HG03108 (cell line): ENCODE data around the gene MAP7D2.
A peak's percentile ranks its signal among the peaks of the same experiment; 100 is the strongest.

Experiments
- ATAC-seq: cut with Tn5 transposase; IDR thresholded peaks from one replicate; pipeline ENCODE4 v1.9.1; 2021; ENCODE audit warnings: moderate library complexity; ENCODE audit not compliant: unreplicated experiment

The MAP7D2 gene

DNA sequence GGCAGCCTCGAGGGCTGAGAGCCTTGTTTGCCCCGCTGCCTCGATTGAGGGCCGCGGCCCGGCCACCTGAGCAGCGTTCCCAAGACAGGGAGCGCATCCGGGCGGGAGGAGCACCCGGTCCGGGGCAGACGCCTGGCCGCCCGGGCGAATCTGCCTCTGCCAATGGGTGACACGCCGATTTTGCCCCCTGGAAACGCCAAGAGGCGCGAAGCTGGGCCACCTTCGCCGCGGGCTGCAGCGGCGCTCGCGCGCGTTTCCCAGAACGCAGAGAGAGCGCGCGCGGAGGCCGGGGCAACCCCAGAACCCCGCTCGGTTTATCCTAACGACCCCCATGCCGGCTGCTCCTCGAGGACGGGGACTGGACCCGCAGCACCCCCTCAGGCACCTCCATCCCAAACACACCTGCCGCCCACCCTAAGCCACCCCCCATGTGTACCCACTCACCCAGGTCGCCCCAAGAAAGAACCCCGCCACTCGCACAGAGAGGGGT is 575 bp downstream of the MAP7D2 start:
- no peak for ATAC-seq

DNA sequence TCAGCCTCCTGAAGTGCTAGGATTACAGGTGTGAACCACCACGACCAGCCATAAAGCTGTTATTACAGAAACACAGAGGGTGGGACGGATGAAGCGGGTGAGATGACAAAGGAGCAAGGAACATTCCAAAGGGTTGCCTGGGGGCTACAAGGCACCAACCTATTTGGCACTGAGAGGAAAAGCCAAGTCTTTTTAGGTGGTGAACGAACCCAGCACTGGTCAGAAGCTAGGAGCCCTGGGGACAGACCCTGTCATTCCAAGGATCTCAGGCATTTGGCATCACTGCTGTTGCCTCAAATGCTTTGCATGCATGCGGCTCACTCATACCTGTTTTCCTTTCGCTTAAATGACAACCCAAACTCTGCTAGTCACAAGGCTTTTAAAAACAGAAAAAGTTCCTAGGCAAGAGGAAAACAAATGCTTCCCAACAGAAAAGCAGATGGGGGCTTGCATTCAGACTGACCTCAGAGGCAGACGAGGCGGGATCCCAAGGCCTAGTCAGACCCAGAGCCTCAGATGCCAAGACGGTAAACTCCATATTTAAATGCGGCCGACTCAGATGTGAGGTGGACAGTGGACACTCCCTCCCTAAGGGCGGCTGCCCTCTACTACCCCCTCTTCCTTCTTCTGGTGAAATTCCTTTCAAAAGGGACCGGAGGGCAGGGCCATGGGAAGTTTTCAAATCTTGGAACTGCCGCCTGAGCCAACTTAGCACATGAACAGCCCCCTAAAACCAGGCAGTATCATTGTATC is 4.5 kb downstream of the MAP7D2 start:
- ATAC-seq, result no peak

DNA sequence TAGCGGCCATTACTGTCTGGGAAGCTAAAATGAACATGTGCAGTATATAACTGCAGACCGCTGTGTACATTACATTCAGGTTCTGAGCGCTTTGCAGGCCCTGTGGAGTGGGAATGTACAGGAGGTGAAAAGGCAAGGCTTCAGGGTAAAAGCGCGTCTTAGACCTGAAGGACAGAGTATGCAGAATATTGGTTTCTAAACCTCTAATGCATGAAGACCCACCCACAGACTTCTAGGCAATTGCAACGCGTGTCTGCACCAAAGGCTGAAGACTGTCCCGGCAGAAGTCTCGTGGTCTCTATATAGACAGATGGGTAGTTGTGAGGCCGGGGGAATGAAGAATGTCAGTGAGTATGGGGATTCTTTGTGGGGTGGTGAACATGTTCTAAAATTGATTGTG is 5.4 kb downstream of the MAP7D2 start:
- ATAC-seq, result no peak

DNA sequence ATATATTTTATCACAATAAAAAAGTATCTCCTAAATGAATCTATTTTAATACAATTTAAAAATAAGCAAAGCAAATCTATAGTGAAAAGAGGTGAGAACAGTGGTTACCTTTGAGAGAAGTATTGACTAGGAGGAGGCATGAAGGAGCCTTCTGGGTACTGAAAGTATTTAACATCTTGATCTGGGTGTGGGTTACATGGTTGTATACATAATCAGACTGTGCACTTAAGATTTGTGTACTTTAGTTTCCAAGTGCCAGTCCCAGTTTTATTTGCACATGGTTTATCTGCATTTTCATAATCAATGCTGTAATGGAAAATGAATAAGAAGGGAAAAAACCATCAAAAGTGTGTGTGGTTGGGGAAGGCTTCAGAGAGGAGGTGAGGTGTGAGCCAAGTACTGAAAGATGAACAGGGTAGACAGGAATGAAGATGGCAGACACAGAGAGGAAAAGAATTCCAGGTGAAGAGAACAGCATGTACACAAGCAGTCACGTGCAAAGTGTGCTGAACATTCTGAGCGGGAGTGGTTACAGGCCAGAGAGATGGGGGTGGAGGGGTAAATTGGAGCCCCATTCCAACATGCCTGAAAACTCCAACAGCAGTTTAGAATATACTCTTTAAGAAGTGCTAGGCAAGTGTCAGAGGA is 14.6 kb downstream of the MAP7D2 start:
- ATAC-seq, result no peak

GRCh38 chrX:20091499-20091898 is 25.2 kb downstream of the MAP7D2 start:
- ATAC-seq, result no peak

GRCh38 chrX:20089845-20090244 is 26.9 kb downstream of the MAP7D2 start:
- no peak for ATAC-seq

- ATAC-seq, result no peak
Observed at GRCh38 chrX:20080277-20080676, 36.4 kb downstream of the MAP7D2 start.

GRCh38 chrX:20071511-20072079 is 45.1 kb downstream of the MAP7D2 start:
- no peak for ATAC-seq

GRCh38 chrX:20067709-20068561 is 48.8 kb downstream of the MAP7D2 start:
- no peak for ATAC-seq

GRCh38 chrX:20066968-20067708 is 49.6 kb downstream of the MAP7D2 start:
- ATAC-seq, result peak; percentile 47

DNA sequence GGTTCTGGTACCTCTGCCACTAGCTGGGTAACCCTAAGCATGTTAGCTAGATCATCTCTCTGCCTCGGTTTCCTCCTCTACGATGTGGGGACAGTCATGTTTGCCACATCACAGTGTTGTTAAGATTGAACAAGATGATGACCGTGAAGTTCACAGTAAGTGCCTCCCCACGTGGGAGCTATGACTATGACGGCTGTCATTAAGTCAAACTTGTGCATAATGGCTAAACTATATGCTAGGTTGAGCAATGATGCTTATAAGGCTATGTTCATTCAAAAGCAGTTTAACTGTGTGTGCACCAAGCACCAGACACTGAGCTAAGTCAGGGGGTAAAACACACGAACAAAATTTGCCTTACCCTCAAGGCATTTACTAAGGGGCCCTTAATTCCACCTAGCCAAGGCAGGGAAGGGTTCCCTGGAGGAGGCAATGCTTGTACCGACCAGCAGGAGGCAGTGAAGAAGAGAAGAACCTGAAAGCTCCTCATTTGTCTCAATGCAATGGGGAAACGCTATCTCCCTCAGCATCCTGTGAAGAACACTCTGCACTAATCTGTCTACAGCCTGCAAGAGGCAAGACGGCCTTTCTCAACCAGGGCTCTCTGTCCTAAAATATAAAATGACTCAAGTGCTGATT is 52.9 kb downstream of the MAP7D2 start:
- ATAC-seq, result no peak

DNA sequence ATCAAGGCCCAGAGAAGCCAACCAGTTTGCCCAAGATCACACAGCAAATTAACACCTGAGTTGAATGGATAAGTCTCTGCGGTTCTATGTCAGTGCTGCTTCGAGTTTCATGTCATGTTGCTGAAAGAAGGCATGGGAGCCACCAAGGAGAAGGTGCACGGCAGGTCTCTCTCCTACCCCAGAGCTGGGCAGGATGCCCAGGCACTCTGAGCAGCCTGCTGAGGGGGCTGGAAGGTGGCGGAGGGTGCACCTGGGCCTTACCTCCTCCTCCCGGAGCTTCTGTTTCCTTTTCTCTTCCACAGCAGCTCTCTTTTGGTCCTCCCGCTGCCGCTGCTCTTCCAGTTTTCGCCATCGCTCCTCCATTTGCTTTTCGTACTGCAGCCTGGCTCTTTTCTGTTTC is 53.6 kb downstream of the MAP7D2 start:
- no peak for ATAC-seq

- ATAC-seq, result no peak
Observed at GRCh38 chrX:20061855-20062254, 54.9 kb downstream of the MAP7D2 start.

GRCh38 chrX:20060961-20061748 is 55.6 kb downstream of the MAP7D2 start:
- peak; percentile 83 for ATAC-seq

- no peak for ATAC-seq
Observed at GRCh38 chrX:20059467-20060128, 57.1 kb downstream of the MAP7D2 start.

DNA sequence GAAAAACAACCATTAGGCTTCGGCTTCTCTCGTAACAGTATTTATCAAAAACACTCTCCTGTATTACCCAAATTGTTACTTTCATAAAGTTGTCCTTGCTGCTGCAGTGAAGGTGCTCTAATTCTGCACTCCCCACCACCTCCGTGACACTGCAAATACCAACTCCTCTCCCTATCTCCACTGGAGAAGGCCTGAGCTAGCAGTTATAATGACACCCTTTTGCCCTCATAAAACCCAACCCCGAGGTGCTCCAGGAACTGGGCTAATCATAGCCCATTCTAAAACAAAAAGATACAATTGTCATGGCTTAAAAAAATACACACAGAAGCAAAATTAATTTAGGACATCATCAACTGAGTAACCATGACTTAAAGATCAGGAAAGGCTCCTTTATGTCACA is 59.2 kb downstream of the MAP7D2 start:
- no peak for ATAC-seq

DNA sequence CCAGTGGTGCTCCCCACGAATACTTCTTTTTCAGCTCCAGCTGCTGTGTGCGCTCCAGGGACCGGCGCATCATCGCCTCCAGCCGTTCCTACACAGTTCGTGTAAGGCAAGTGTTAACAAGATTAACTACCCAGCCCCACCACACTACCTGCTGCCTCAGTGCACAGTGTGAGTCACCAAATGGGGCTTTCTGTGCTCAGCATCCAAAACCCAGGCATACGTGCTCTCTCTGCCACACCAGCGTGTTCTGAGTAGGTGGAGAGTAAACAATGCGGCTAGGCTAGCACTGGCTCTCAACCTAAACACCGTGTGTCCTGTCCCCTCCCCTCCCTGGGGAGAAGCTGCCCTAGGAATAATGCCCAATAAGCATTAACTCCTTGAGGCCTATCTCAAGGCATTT is 60.0 kb downstream of the MAP7D2 start:
- peak; percentile 36 for ATAC-seq

- ATAC-seq, result no peak
Observed at GRCh38 chrX:20053537-20053936, 63.2 kb downstream of the MAP7D2 start.

- ATAC-seq, result no peak
Observed at GRCh38 chrX:20046864-20047263, 69.8 kb downstream of the MAP7D2 start.
